ACC112 (cell line): ENCODE results near the gene RASGRF2.

Experiments
- H2AFZ ChIP-seq: fragments of 200-600 bp; sonication (generic); one replicate; pipeline ENCODE4 v1.6.0; 2017; ENCODE audit warnings: antibody characterized with exemption, low read length; ENCODE audit not compliant: unreplicated experiment
- H3K27ac ChIP-seq: fragments of 200-600 bp; sonication (generic); 2 replicates; pipeline ENCODE4 v1.5.1; 2014; ENCODE audit warnings: low read depth, mild to moderate bottlenecking, antibody characterized with exemption, low read length, moderate library complexity
- H3K27me3 ChIP-seq: fragments of 200-600 bp; sonication (generic); 2 replicates; pipeline ENCODE4 v1.6.1; 2014; ENCODE audit warnings: mild to moderate bottlenecking, antibody characterized with exemption, low read length, moderate library complexity, mixed read lengths; ENCODE audit not compliant: insufficient read depth
- H3K36me3 ChIP-seq: fragments of 200-600 bp; sonication (generic); 2 replicates; pipeline ENCODE4 v1.6.1; 2016; ENCODE audit warnings: mild to moderate bottlenecking, antibody characterized with exemption, low read length, moderate library complexity, mixed read lengths; ENCODE audit not compliant: insufficient read depth
- H3K4me1 ChIP-seq: fragments of 200-600 bp; sonication (generic); one replicate; pipeline ENCODE4 v1.6.1; 2016; ENCODE audit warnings: low read length, mixed read lengths; ENCODE audit not compliant: insufficient read depth, unreplicated experiment, control insufficient read depth
- H3K4me3 ChIP-seq: fragments of 200-600 bp; sonication (generic); 2 replicates; pipeline ENCODE4 v1.5.1; 2014; ENCODE audit warnings: mild to moderate bottlenecking, low read depth, low read length
- H3K79me2 ChIP-seq: fragments of 200-600 bp; sonication (generic); one replicate; pipeline ENCODE4 v1.6.0; 2016; ENCODE audit warnings: low read length; ENCODE audit not compliant: control insufficient read depth, unreplicated experiment, insufficient read depth

RASGRF2 gene

DNA sequence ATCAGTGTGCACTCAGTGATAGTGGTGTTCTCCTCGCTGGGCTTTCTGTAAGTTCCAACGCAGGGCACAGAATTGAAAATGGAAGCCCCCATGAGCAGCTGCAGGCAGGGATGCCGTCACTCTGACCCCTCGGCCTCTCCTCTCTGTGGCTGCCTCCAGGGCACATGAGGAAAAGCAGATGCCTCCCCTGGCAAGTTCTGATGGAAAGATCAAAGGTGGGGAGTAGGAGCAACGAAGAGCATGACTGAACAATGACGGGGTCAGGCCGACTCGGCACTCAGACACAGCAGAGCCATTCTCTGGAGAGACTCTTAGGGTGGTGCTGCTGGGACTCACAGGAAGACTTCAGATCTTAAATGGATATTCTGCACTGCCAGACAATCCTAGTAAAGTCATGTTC lies 207.4 kb downstream of the RASGRF2 start:
- H3K36me3 ChIP-seq: no peaks in the 10 kb centered on the region
- no peak overlapping the region for H3K27ac ChIP-seq
- no peaks in the 10 kb centered on the region for H3K79me2 ChIP-seq
- H3K4me1 ChIP-seq: no peaks in the 10 kb centered on the region
- no peak overlapping the region for H2AFZ ChIP-seq
- no peaks in the 10 kb centered on the region for H3K27me3 ChIP-seq
- no peak overlapping the region for H3K4me3 ChIP-seq

DNA sequence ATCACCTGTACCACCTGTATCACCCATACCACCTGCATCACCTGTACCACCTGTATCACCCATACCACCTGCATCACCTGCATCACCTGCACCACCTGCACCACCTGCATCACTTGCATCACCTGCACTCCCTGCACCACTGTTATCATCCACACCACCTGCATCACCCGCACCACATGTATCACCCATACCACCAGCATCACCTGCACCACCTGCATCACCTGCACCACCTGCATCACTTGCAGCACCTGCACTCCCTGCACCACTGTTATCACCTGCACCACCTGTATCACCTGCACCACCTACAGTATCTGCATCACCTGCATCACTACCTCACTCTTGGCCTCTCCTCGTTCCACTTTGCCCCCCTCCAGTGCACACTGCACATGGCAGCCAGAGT lies 209.8 kb downstream of the RASGRF2 start:
- Histone ChIP-seq H3K27ac (no peak overlapping the region), H3K4me1 (no peaks in the 10 kb centered on the region), H3K79me2 (no peaks in the 10 kb centered on the region), H3K27me3 (peaks cover 17% of the 10 kb centered on the region), H3K4me3 (no peak overlapping the region), H3K36me3 (no peaks in the 10 kb centered on the region), H2AFZ (no peak overlapping the region)

GRCh38 chr5:81171769-81172168 lies 211.6 kb downstream of the RASGRF2 start:
- Histone ChIP-seq H3K79me2 (no peaks in the 10 kb centered on the region), H2AFZ (no peak overlapping the region), H3K27me3 (peaks cover 19% of the 10 kb centered on the region), H3K27ac (no peak overlapping the region), H3K36me3 (no peaks in the 10 kb centered on the region), H3K4me1 (no peaks in the 10 kb centered on the region), H3K4me3 (no peak overlapping the region)

GRCh38 chr5:81172710-81173109 lies 212.5 kb downstream of the RASGRF2 start:
- Histone ChIP-seq H2AFZ (no peak overlapping the region), H3K36me3 (no peaks in the 10 kb centered on the region), H3K27ac (no peak overlapping the region), H3K4me3 (no peak overlapping the region), H3K27me3 (peaks cover 19% of the 10 kb centered on the region), H3K4me1 (no peaks in the 10 kb centered on the region), H3K79me2 (no peaks in the 10 kb centered on the region)

- Histone ChIP-seq H3K27me3 (peaks cover 19% of the 10 kb centered on the region), H3K4me1 (no peaks in the 10 kb centered on the region), H2AFZ (no peak overlapping the region), H3K36me3 (no peaks in the 10 kb centered on the region), H3K4me3 (no peak overlapping the region), H3K79me2 (no peaks in the 10 kb centered on the region), H3K27ac (no peak overlapping the region)
Measured at GRCh38 chr5:81177061-81177460, 216.9 kb downstream of the RASGRF2 start.

- H3K36me3 ChIP-seq: no peaks in the 10 kb centered on the region
- peaks cover 1% of the 10 kb centered on the region; the same call in 1 of the 2 replicates for H3K27me3 ChIP-seq
- H2AFZ ChIP-seq: no peak overlapping the region
- no peak overlapping the region for H3K4me3 ChIP-seq
- H3K79me2 ChIP-seq: no peaks in the 10 kb centered on the region
- H3K27ac ChIP-seq: no peak overlapping the region
- no peaks in the 10 kb centered on the region for H3K4me1 ChIP-seq
Measured at GRCh38 chr5:81179959-81180358, 219.8 kb downstream of the RASGRF2 start.

DNA sequence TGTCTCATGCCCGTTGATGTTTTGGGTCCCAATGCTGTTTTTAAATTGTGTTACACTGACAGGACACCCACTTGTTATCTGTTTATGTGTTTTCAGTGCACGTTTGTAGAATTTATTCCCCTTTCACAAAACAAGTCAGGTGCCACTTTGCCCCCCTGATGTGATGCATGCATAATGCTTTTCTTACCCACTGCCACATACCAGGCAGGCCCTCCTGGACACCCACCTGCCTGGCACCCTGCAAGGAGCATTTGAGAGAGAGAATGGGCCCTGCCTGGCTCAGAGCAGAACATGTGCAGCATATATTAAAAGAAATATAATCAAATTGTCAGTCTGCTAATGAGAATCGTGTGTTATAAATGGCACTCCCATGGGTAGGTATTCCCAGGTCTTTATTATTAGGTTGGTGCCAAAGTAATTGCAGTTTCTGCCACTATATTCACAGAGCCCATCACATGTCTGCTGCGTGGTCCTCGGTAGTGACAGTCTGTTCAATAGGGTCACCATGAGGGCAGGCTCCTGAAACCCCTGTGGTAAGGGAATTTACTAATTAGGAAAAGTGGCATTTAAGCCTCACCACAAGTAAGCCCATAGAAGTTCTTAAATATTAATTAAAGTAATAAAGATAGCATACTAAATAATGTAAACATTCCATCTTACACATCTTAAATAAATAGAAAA lies 220.8 kb downstream of the RASGRF2 start:
- H2AFZ ChIP-seq: no peak overlapping the region
- H3K27me3 ChIP-seq: no peaks in the 10 kb centered on the region
- no peaks in the 10 kb centered on the region for H3K79me2 ChIP-seq
- no peaks in the 10 kb centered on the region for H3K4me1 ChIP-seq
- no peak overlapping the region for H3K4me3 ChIP-seq
- no peaks in the 10 kb centered on the region for H3K36me3 ChIP-seq
- H3K27ac ChIP-seq: no peak overlapping the region

- Histone ChIP-seq H3K4me1 (no peaks in the 10 kb centered on the region), H3K79me2 (no peaks in the 10 kb centered on the region), H3K36me3 (no peaks in the 10 kb centered on the region), H3K4me3 (no peak overlapping the region), H2AFZ (no peak overlapping the region), H3K27ac (no peak overlapping the region), H3K27me3 (no peaks in the 10 kb centered on the region)
Measured at GRCh38 chr5:81181576-81182316, 221.6 kb downstream of the RASGRF2 start.

- Histone ChIP-seq H3K27me3 (no peaks in the 10 kb centered on the region), H3K27ac (no peak overlapping the region), H2AFZ (no peak overlapping the region), H3K79me2 (no peaks in the 10 kb centered on the region), H3K36me3 (no peaks in the 10 kb centered on the region), H3K4me1 (no peaks in the 10 kb centered on the region), H3K4me3 (no peak overlapping the region)
Measured at GRCh38 chr5:81182396-81183390, 222.5 kb downstream of the RASGRF2 start.

- Histone ChIP-seq H3K36me3 (no peaks in the 10 kb centered on the region), H2AFZ (no peak overlapping the region), H3K27ac (no peak overlapping the region), H3K4me1 (no peaks in the 10 kb centered on the region), H3K4me3 (no peak overlapping the region), H3K79me2 (no peaks in the 10 kb centered on the region), H3K27me3 (no peaks in the 10 kb centered on the region)
Measured at GRCh38 chr5:81183811-81184748, 223.9 kb downstream of the RASGRF2 start.
